B cell (primary cell): ENCODE data around the gene NOL9.

ENCODE experiments used
- CTCF ChIP-seq: fragments of 200-600 bp; IDR thresholded peaks from one replicate; pipeline ENCODE4 v1.8.0; 2022; ENCODE audit warnings: antibody characterized with exemption, mild to moderate bottlenecking
- EZH2 ChIP-seq: IDR thresholded peaks from 2 replicates; pipeline ENCODE4 v1.6.1; 2012; ENCODE audit warnings: borderline replicate concordance, low read depth, mild to moderate bottlenecking, moderate library complexity, low read length; ENCODE audit not compliant: insufficient read depth, poor library complexity, severe bottlenecking

GRCh38 chr1:6504887-6505286 lies 49.4 kb downstream of the NOL9 start:
- TF ChIP-seq CTCF (no peak), EZH2 (no peak)
